IPS-11a (cell line): ENCODE results near the gene CRAMP1.

Experiments
- H3K4me3 ChIP-seq: one replicate; pipeline ENCODE4 v1.5.1; 2013; ENCODE audit warnings: low read depth, low read length, control low read depth

The CRAMP1 gene, protein sequence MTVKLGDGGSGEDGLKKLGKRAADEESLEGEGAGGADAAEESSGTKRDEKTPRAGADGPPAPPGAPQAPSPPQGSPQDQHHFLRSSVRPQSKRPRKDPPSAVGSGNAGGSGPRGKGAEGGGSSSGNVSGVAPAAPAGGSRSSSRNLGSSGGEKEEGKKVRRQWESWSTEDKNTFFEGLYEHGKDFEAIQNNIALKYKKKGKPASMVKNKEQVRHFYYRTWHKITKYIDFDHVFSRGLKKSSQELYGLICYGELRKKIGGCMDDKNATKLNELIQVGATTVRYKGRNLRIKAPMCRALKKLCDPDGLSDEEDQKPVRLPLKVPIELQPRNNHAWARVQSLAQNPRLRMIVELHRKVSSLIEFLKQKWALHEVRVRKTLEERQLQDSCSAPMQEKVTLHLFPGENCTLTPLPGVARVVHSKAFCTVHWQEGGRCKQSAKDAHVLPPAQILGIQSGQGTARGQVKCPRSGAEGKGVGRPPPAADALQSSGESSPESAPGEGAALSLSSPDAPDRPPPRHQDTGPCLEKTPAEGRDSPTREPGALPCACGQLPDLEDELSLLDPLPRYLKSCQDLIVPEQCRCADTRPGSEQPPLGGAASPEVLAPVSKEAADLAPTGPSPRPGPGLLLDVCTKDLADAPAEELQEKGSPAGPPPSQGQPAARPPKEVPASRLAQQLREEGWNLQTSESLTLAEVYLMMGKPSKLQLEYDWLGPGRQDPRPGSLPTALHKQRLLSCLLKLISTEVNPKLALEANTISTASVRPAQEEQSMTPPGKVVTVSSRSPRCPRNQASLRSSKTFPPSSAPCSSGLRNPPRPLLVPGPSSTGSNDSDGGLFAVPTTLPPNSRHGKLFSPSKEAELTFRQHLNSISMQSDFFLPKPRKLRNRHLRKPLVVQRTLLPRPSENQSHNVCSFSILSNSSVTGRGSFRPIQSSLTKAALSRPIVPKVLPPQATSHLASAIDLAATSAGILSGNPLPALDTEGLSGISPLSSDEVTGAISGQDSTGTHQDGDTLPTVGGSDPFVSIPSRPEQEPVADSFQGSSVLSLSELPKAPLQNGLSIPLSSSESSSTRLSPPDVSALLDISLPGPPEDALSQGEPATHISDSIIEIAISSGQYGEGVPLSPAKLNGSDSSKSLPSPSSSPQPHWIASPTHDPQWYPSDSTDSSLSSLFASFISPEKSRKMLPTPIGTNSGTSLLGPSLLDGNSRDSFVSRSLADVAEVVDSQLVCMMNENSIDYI (N-terminal part only)

DNA sequence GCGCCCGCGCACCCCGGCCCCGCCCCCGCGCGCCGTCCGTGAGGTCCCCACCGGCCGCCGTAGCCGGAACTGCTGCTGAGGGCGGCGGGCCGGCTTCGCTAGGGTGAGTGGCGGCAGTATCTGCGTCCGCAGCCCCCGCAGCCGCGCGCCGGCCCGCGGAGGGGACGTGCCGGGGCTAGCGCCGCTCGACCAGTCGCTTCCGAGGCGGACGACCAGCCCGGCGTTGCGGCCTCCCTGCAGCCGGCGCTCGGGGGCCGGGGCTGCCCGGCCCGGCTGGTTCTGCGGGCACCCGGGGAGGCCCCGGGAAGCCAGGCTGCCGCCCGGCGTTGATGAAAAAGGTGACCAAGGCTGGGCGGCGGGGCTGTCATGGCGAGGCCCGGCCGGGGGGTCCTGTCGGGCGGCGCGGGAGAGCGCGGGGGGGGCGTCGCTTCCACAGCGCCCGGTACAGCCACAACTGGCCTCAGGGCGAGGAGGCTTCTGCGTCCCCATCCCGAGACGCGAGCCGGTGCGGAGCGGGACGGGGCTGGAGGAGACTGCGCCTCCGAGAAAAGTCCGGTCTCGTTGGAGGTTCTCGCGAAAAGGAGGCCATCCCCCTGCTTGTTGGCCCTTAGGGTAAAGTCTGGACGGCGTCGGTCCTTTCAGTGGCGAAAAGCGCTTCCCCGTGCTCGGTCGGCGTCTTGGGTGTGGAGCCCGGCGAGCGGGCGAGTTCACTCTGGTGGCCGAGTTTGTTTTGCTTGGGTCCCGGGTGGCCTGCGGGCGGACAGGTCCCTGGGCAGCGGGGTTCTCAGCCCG lies at the start of gene CRAMP1:
Gene CRAMP1, plus strand, starts transcription at position 41 of the 792 bp plus-strand sequence. CDS start 2,280 bp downstream, outside the sequence.
- peak within 1 kb of the TSS; percentile 78 for H3K4me3 ChIP-seq

- H3K4me3 ChIP-seq, result no peak overlapping the region
Observed at GRCh38 chr16:1563786-1564185, 48.4 kb upstream of the CRAMP1 start.

DNA sequence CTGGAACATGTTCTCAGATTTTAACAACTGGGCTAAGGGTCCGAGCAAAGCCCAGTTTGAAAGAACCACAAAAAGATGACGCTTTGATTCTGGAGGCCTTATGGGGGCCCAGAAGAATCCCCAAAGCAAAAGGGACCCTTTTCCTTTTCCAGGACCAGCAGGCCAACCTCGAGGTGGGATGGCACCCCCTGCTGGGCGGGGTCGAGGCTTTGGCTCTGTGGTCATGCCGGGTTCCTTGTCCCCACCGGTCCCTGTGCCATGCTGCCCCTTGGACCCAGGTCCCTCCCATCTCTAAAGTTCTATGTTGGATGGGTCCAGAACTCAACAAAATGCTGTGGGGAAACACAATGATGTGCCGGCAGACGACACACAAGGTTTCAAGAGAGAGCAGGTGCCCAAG lies 47.8 kb upstream of the CRAMP1 start:
- no peak overlapping the region for H3K4me3 ChIP-seq

DNA sequence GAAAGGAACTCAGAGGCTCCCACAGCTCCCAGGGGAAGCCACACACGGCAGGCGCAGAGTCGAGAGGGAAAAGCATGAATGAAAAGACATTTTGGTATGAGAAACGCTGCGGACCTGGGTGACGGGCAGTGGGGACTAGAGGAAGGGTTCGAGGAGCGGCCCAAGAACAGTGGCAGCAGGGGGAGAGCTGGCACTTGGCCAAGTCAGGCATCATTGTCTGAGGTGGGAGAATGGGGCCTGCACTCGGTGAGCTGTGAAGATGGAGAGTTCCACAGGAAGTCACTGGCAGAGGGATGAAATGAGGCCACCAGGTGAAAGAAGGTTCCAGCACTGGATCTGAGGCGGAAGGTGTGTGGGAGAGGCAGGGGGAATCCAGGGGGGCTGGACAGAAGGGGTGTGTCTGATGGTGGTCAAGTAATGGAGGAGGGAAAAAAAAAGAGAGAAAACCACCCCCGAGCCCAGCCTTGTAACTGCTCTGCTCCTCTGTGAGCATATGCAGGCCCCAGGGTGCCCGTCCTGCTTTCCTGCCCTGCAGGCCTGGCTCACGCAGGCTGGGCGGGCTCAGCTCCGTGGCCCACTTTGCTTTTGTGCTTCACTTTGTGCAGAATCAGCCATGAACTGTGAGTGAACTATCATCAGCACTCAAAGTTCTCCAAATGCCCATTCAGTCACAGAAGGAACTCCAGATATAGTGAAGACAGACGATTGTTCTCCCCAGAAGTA lies 46.9 kb upstream of the CRAMP1 start:
- H3K4me3 ChIP-seq, result no peak overlapping the region

DNA sequence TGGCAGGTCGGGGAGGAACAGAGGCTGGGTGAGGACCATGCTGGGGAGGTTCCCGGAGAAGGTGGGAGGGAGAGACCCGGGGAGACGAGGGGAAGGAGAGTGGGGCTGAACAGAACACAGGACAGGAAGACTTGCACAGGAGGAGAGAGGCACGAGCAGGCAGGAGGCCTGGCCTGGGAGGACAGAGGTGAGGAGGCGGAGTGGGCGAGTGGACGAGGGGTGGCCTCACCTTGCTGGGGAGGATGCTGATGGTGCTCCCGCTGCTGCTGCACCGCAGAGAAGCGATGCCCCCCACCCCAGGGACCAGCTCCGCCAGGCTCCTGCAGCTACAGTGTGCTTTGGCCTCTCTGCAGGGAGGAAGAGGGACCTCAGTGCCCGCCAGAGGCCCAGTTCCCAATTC lies 44.2 kb upstream of the CRAMP1 start:
- H3K4me3 ChIP-seq, result no peak overlapping the region

DNA sequence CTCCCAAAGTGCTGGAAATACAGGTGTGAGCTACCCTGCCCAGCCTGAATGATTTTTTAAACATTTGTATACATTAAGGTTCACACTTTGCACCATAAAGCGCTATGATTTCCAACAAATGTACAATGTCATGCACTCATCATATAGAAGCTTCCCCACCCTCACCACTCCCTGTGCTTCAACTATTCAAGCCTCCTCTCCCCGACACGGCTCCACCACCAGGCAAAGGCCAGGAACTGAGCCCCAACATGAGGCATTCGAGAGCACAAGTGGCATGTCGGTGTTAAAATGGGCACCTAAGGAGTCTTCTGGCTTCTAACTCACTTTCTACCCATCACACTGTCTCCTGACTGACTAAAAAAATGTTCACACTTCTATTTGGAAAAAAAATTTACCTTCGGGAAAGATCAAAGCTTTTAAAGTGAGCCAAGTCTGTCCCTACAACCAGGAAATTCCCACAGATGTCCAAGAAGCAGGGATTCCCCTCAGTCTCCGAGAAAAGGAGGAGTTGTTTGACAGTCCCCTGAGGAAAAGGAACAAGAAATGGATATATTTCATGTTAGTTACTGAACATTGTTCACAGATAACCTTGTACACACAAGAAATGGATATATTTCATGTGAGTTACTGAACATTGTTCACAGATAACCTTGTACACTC lies 41.0 kb upstream of the CRAMP1 start:
- H3K4me3 ChIP-seq, result no peak overlapping the region

- H3K4me3 ChIP-seq, result no peak overlapping the region
Observed at GRCh38 chr16:1572673-1573072, 39.5 kb upstream of the CRAMP1 start.

- no peak overlapping the region for H3K4me3 ChIP-seq
Observed at GRCh38 chr16:1573301-1573700, 38.9 kb upstream of the CRAMP1 start.

DNA sequence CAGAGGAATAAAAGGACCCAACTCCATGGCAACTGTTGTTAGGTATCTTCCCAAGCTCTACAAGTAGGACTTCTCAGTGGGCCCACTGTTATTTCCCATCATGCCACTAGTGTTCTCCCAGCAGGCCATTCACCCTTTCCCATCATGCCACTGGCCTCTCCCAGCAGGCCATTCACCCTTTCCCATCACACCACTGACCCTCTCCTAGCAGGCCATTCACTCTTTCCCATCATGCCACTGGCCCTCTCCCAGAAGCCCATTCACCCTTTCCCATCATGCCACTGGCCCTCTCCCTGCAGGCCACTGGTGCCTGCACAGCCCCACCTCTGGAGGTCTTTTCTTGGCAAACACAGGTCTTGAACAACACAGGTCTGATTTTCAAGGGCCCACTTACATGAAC lies 36.6 kb upstream of the CRAMP1 start:
- no peak overlapping the region for H3K4me3 ChIP-seq

GRCh38 chr16:1579214-1579613 lies 32.9 kb upstream of the CRAMP1 start:
- H3K4me3 ChIP-seq, result no peak overlapping the region

DNA sequence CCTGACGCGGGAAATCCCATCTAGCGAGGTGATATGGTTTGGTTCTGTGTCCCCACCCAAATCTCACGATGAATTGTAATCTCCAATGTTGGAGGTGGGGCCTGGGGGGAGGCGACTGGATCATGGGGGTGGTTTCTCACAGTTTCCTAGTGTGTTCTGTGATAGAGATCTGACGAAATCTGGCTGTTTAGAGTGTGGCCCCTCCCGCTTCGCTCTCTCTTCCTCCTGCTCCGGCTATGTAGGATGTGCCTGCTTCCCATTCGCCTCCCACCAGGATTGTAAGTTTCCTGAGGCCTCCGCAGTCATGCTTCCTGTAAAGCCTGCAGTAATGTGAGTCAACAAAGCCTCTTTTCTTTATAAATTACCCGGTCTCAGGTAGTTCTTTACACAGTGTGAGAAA lies 31.9 kb upstream of the CRAMP1 start:
- no peak overlapping the region for H3K4me3 ChIP-seq

DNA sequence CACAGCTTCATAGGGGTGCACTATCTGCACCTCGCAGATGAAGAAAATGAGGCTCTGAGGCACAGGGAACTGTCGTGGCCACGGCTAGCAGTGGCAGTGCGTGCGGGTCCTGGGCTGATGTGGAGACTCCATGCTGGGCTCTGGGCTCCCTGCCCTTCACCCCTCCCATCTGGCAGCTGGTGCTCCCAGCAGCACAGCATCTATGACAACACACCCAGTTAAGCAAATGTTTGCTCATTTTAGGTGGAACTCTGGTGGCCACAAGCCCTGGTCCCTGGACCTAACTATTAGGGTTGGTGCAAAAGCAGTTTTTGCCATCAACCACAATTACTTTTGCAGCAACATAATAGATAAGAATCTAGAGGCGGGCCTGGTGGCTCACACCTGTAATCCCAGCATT lies 31.2 kb upstream of the CRAMP1 start:
- no peak overlapping the region for H3K4me3 ChIP-seq

- no peak overlapping the region for H3K4me3 ChIP-seq
Observed at GRCh38 chr16:1581804-1582203, 30.4 kb upstream of the CRAMP1 start.

DNA sequence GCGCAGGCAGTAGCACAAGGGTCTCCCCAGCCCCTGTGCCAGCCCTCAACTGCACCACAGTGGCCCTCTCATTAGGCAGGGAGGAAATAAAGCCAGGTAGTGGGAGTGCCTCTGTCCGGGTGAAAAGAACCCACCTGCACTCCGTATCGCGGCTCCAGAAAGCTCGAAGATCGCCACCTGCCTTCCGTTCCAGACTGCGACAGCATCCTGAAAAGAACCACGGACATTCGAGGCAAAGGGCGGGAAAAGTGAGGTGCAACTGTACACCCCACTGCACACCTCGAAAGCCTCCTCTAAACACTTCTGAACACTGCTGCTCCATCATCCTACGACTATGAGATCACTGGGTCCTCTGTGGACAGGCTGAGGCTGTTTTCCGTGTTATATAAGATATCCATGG lies 29.0 kb upstream of the CRAMP1 start:
- H3K4me3 ChIP-seq, result no peak overlapping the region

DNA sequence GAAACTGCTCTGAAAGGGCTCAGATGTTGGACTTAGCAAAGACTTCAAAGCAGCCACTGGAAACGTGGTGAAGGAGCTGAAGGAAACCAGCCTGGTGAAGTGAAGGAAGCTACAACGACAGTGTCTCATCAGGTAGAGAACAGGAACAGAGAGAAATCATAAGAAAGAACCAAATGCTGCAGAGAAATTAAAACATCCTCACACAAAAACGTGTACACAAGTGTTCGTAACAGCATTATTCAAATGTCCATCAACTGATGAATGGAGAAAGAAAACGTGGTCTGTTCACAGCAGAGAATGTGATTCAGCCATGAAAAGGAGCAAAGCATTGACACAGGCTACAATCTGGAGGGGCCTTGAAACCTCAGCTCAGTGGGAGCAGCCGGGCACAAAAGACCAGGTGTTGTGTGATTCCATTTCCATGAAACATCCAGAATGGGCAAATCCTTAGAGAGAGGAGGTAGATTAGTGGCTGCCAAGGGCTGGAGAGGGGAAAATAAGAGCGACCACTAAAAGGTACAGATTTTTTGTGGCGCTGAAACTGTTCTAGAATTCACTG lies 27.2 kb upstream of the CRAMP1 start:
- no peak overlapping the region for H3K4me3 ChIP-seq

DNA sequence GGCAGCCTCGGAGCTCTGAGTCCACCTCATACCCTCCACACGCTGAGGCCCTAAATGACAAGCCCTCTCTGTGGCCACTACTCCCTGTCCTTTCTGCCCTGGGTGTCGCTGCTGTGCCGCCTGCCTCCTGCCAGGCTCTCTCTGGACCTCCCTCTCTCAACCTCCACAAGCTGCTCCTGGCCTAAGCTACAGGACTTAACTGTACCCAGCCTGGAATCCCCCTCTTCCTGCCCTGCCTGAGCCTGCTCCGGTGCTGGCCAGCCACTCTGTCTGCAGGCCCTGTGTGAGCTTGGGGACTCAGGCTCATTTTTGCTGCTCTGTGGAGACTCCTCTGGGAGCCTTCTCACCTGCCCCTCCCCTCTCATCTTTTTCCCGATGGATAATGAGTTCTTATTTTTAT lies 21.8 kb upstream of the CRAMP1 start:
- no peak overlapping the region for H3K4me3 ChIP-seq

- no peak overlapping the region for H3K4me3 ChIP-seq
Observed at GRCh38 chr16:1590930-1591705, 21.0 kb upstream of the CRAMP1 start.

DNA sequence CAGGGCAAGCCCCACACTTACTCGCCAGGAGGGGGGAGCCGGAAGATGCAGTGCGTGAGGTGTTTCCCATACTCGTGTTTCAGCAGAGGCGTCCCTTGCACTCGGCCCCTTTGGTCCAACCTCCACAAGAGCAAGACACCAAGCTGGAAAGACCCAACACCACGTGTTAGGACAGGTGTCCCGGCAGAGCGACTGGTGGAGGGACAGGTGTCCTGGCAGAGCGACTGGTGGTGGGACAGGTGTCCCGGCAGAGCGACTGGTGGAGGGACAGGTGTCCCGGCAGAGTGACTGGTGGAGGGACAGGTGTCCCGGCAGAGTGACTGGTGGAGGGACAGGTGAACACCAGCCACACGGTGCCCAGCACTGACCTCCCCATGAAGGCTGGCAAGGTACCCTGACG lies 19.7 kb upstream of the CRAMP1 start:
- H3K4me3 ChIP-seq, result no peak overlapping the region
